HepG2 (cell line): ENCODE results near the gene LIMK2. TPM values are rescaled to one million over a fixed set of nuclear protein-coding genes. Genes with fewer than 3 reads are reported as not detected.
"Not testable (repeated sequence)": the region's sequence is repeated elsewhere in the genome, so short reads cannot be mapped to it uniquely, and the experiment has no call there.

Experiments
- ATAC-seq: fragments of 200-7000 bp; cut with Tn5 transposase; 3 replicates; pipeline ENCODE4 v1.9.1; 2020; ENCODE audit warnings: mild to moderate bottlenecking, moderate library complexity
- BruUV-seq: library from RNA; stranded (reverse); fragments of 400-500 nt; replicated peaks from 2 replicates; lab custom pipeline; 2021; lab: Mats Ljungman, UMichigan
- CTCF ChIA-PET: fragments of 300-600 bp; formaldehyde crosslinking; extraction: SDS; loops from one replicate; lab custom pipeline; 2021; ENCODE audit warnings: low total read pairs, inconsistent platforms, low intra/inter-chr PET ratio; lab: Yijun Ruan, JAX
- POLR2A ChIA-PET: fragments of 350-600 bp; sonication (Branson Sonifier 250); formaldehyde crosslinking; loops from one replicate; lab custom pipeline; 2020; ENCODE audit warnings: antibody characterized with exemption, inconsistent platforms; lab: Yijun Ruan, JAX
- DNase-seq: peaks from one replicate; pipeline ENCODE4 v3.0.0-alpha.2; 2015; ENCODE audit warnings: low spot score
- FAIRE-seq: peaks from 3 replicates; lab custom pipeline; 2011; peaks lifted over from hg19 to GRCh38; lab: Jason Lieb, UNC
- H2AFZ ChIP-seq: one replicate; pipeline ENCODE4 v1.6.1; 2011; ENCODE audit warnings: low read length, inconsistent platforms
- H3K27ac ChIP-seq: fragments of 300-600 bp; 3 replicates; pipeline ENCODE4 v1.8.0; 2011; ENCODE audit warnings: mixed run types, mild to moderate bottlenecking, mixed read lengths, low read length, inconsistent platforms; ENCODE audit not compliant: insufficient read depth; ENCODE audit errors: extremely low read length
- H3K27me3 ChIP-seq, 2 experiments: fragments of 200-600 bp in 1 of 2; 2 replicates in 1 of 2; 3 replicates in 1 of 2; pipeline versions ENCODE4 v1.6.0 to v1.8.0; 2011; ENCODE audit warnings: low read length in 2 of 2, mild to moderate bottlenecking in 2 of 2, moderate library complexity in 2 of 2, inconsistent platforms in 1 of 2; ENCODE audit not compliant: insufficient read depth in 2 of 2, control insufficient read depth in 1 of 2
- H3K36me3 ChIP-seq, 2 experiments: fragments of 200-600 bp in 1 of 2; replicated peaks in 1 of 2; 2 replicates in 1 of 2; 3 replicates in 1 of 2; pipeline versions ENCODE4 v1.5.1 to v1.8.0; 2011; ENCODE audit warnings: low read length in 2 of 2, inconsistent platforms in 1 of 2; ENCODE audit not compliant: insufficient read depth in 2 of 2, control insufficient read depth in 1 of 2
- H3K4me1 ChIP-seq: 2 replicates; pipeline ENCODE4 v1.5.1; 2012; ENCODE audit warnings: low read length, inconsistent platforms; ENCODE audit not compliant: insufficient read depth
- H3K4me2 ChIP-seq: 2 replicates; pipeline ENCODE4 v1.6.0; 2011; ENCODE audit warnings: low read depth, low read length, inconsistent platforms
- H3K4me3 ChIP-seq, 3 experiments: fragments of 200-600 bp in 1 of 3; sonication (generic), shearing (Covaris generic) in 1 of 3; replicated peaks in 1 of 3; 2 replicates each; pipeline ENCODE4 v1.5.1; 2011 to 2016; ENCODE audit warnings: low read length in 3 of 3, inconsistent platforms in 2 of 3, low read depth in 2 of 3, mild to moderate bottlenecking in 2 of 3, control low read depth in 1 of 3, mixed read lengths in 1 of 3; ENCODE audit not compliant: insufficient read depth in 1 of 3
- H3K79me2 ChIP-seq: one replicate; pipeline ENCODE4 v1.6.1; 2011; ENCODE audit warnings: low read length, inconsistent platforms; ENCODE audit not compliant: insufficient read depth
- H3K9ac ChIP-seq: 2 replicates; pipeline ENCODE4 v1.6.0; 2011; ENCODE audit warnings: mild to moderate bottlenecking, low read depth, low read length, inconsistent platforms; ENCODE audit not compliant: insufficient read depth
- H3K9me3 ChIP-seq: 2 replicates; pipeline ENCODE4 v1.5.1; 2012; ENCODE audit warnings: mild to moderate bottlenecking, low read length
- H4K20me1 ChIP-seq: 2 replicates; pipeline ENCODE4 v1.6.0; 2011; ENCODE audit warnings: inconsistent platforms, mild to moderate bottlenecking, low read length, moderate library complexity; ENCODE audit not compliant: insufficient read depth
- ETV6 ChIP-seq: sonication (generic); formaldehyde crosslinking; conservative IDR thresholded peaks from 2 replicates; pipeline ENCODE4 v1.4.0; 2020; ENCODE audit warnings: missing genetic modification reagents
- FLYWCH1 ChIP-seq: sonication (generic); formaldehyde crosslinking; IDR thresholded peaks from 2 replicates; pipeline ENCODE4 v1.8.1; 2023; ENCODE audit warnings: mild to moderate bottlenecking, missing genetic modification reagents
- NAIF1 ChIP-seq: sonication (generic); formaldehyde crosslinking; IDR thresholded peaks from 2 replicates; pipeline ENCODE4 v1.5.0; 2020; ENCODE audit warnings: mild to moderate bottlenecking, missing genetic modification reagents, borderline replicate concordance
- NCOR1 ChIP-seq: fragments of 200-600 bp; sonication (generic); IDR thresholded peaks from 2 replicates; pipeline ENCODE4 v1.7.0; 2017; ENCODE audit warnings: antibody characterized with exemption, low read length, borderline replicate concordance
- RAD21 ChIP-seq: fragments of 450-650 bp; formaldehyde crosslinking; IDR thresholded peaks from 2 replicates; pipeline ENCODE4 v1.5.0; 2020; ENCODE audit warnings: mild to moderate bottlenecking
- SOX5 ChIP-seq: IDR thresholded peaks from 2 replicates; pipeline ENCODE4 v1.6.1; 2016; ENCODE audit warnings: borderline replicate concordance
- TCF7 ChIP-seq: sonication (generic); IDR thresholded peaks from 2 replicates; pipeline ENCODE4 v1.6.1; 2016; ENCODE audit warnings: antibody characterized with exemption, low read depth
- XRCC5 ChIP-seq: fragments of 200-400 bp; formaldehyde crosslinking; optimal IDR thresholded peaks from 2 replicates; pipeline ENCODE3; 2017; ENCODE audit warnings: mild to moderate bottlenecking, low read length
- ZNF230 ChIP-seq: sonication (generic); formaldehyde crosslinking; IDR thresholded peaks from 2 replicates; pipeline ENCODE4 v1.4.0; 2020; ENCODE audit warnings: mild to moderate bottlenecking, missing genetic modification reagents
- ZNF383 ChIP-seq: sonication (generic); formaldehyde crosslinking; IDR thresholded peaks from 2 replicates; pipeline ENCODE4 v1.4.0; 2020; ENCODE audit warnings: missing genetic modification reagents, mild to moderate bottlenecking, borderline replicate concordance
- ZNF430 ChIP-seq: sonication (generic); formaldehyde crosslinking; IDR thresholded peaks from 2 replicates; pipeline ENCODE4 v1.9.0; 2021; ENCODE audit warnings: mild to moderate bottlenecking, missing genetic modification reagents
- ZNF441 ChIP-seq: sonication (generic); formaldehyde crosslinking; IDR thresholded peaks from 2 replicates; pipeline ENCODE4 v1.7.0; 2021; ENCODE audit warnings: missing genetic modification reagents, borderline replicate concordance
- ZNF510 ChIP-seq: sonication (generic); formaldehyde crosslinking; IDR thresholded peaks from 2 replicates; pipeline ENCODE4 v1.4.0; 2020; ENCODE audit warnings: low read depth, mild to moderate bottlenecking, missing genetic modification reagents
- ZNF629 ChIP-seq: sonication (generic); formaldehyde crosslinking; conservative IDR thresholded peaks from 2 replicates; pipeline ENCODE4 v1.5.0; 2020; ENCODE audit warnings: missing genetic modification reagents
- ZNF674 ChIP-seq: sonication (generic); formaldehyde crosslinking; IDR thresholded peaks from 2 replicates; pipeline ENCODE4 v1.5.0; 2020; ENCODE audit warnings: low read depth, mild to moderate bottlenecking, missing genetic modification reagents
- ZSCAN20 ChIP-seq: sonication (generic); formaldehyde crosslinking; IDR thresholded peaks from 2 replicates; pipeline ENCODE4 v1.4.0; 2020; ENCODE audit warnings: missing genetic modification reagents, mild to moderate bottlenecking, borderline replicate concordance
- WGBS: methylation state at CpG from one replicate; pipeline ENCODE4 v1.1.6; 2017; ENCODE audit warnings: low lambda C conversion rate; 5-methylcytosine and 5-hydroxymethylcytosine counted together
- in situ Hi-C: cut with HindIII; loops from 2 replicates; pipeline ENCODE4 v1.10.0; 2017; ENCODE audit warnings: low pct_unique_long_range_greater_than_20kb; ENCODE audit not compliant: extremely low pct_ligation_motif_present
- intact Hi-C: fragments of 100-400 bp; cut with micrococcal nuclease; formaldehyde crosslinking; loops from one replicate; pipeline ENCODE4 v1.10.0; 2022; ENCODE audit not compliant: unreplicated experiment
- polyA plus RNA-seq, 8 experiments: library from polyadenylated mRNA; depleted of rRNA in 3 of 8; stranded (reverse) in 7 of 8; unstranded in 1 of 8; fragments of >200 nt; fragmentation: Illumina TruSeq in 4 of 8; extraction: Trizol in 4 of 8; gene quantifications; 2 replicates each; pipeline versions ENCODE4 v1.2.1 to v1.2.3, GENCODE V29; 2011 to 2016; ENCODE audit warnings: low read depth in 4 of 8, missing spikeins in 1 of 8, mixed read lengths in 1 of 8; ENCODE audit not compliant: insufficient read depth in 1 of 8
- total RNA-seq, 5 experiments: library from RNA; depleted of rRNA; stranded (reverse); fragments of >200 nt; fragmentation: Illumina TruSeq; extraction: Trizol; gene quantifications; 2 replicates each; pipeline ENCODE4 v1.2.3, GENCODE V29; 2016; ENCODE audit warnings: low read depth in 1 of 5
- TF ChIP-seq, protein P1 (sequence below): sonication (generic); formaldehyde crosslinking; IDR thresholded peaks from 2 replicates; pipeline ENCODE4 v1.4.0; 2020; ENCODE audit warnings: mild to moderate bottlenecking, missing genetic modification reagents
- TF ChIP-seq, protein P2 (sequence below): sonication (generic); formaldehyde crosslinking; IDR thresholded peaks from 2 replicates; pipeline ENCODE4 v1.8.1; 2023; ENCODE audit warnings: mild to moderate bottlenecking, moderate library complexity, missing genetic modification reagents
- TF ChIP-seq, protein P3 (sequence below), 2 experiments: fragments of 450-650 bp in 1 of 2; sonication (generic) in 1 of 2; formaldehyde crosslinking; IDR thresholded peaks; 2 replicates each; pipeline versions ENCODE4 v1.5.0 to v1.8.0; 2020 to 2022; ENCODE audit warnings: mild to moderate bottlenecking in 1 of 2, missing genetic modification reagents in 1 of 2

Gene LIMK2
- total and polyA plus RNA-seq, 2 of the 13 experiments (the other 11 are each of a cell fraction or from before 2014, with no cell fraction given) = 20.9 to 29.8 TPM

DNA sequence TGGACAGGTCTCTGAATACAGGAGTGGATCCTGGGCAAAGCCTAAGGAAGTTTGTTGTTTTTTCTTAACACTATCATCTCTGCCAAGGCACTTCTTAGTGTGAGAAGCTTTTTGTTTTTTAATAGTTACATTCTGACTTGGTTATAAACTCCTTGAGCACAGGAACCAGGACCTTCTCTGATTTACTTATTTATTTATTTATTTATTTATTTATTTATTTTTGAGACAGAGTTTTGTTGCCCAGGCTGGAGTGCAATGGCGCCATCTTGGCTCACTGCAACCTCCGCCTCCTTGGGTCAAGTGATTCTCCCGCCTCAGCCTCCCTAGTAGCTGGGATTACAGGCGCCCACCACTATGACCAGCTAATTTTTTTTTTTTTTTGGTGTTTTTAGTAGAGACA is 41.1 kb upstream of the LIMK2 start:
- Histone ChIP-seq H3K79me2 (peaks cover 44% of the 10 kb centered on the region), H3K4me3 (no peak overlapping the region)
- no peak for FAIRE-seq
- in situ Hi-C loops = no loop called here
- POLR2A ChIA-PET = interaction anchor here (1.4 kb wide), 1 partner anchor 11 kb away, joined by 3 read pairs; the partner anchor contains the start of gene RNF185
- TF ChIP-seq ZNF383 (CRISPR knock-in tag) (no peak), ZNF441 (CRISPR knock-in tag) (no peak), ZSCAN20 (CRISPR knock-in tag) (no peak), SOX5 (CRISPR knock-in tag) (no peak), ZNF230 (CRISPR knock-in tag) (no peak), ZNF629 (CRISPR knock-in tag) (no peak), ZNF510 (CRISPR knock-in tag) (no peak), ETV6 (CRISPR knock-in tag) (no peak), FLYWCH1 (no peak), NCOR1 (no peak), RAD21 (no peak), TCF7 (no peak), ZNF430 (CRISPR knock-in tag) (no peak), XRCC5 (no peak), NAIF1 (CRISPR knock-in tag) (no peak), ZNF674 (no peak)
- TF ChIP-seq, protein P1, sequence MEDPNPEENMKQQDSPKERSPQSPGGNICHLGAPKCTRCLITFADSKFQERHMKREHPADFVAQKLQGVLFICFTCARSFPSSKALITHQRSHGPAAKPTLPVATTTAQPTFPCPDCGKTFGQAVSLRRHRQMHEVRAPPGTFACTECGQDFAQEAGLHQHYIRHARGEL (CRISPR knock-in tag) = no peak
- TF ChIP-seq, protein P2, sequence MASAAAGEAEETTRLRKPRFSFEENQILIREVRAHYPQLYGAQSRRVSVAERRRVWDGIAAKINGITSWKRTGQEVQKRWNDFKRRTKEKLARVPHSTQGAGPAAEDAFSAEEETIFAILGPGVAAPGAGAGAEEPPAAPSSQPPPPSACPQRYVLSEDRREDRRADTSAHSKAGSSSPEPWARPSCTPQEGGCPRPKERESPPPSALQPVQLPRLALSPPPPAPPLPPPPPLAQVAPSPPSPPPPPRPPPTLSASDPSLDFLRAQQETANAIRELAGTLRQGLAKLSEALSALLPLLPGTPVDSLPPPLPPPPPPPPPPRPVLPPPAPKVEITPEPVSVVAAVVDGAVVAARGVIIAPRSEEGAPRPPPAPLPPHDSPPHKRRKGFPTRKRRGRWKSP (CRISPR knock-in tag) = no peak
- TF ChIP-seq, protein P3, sequence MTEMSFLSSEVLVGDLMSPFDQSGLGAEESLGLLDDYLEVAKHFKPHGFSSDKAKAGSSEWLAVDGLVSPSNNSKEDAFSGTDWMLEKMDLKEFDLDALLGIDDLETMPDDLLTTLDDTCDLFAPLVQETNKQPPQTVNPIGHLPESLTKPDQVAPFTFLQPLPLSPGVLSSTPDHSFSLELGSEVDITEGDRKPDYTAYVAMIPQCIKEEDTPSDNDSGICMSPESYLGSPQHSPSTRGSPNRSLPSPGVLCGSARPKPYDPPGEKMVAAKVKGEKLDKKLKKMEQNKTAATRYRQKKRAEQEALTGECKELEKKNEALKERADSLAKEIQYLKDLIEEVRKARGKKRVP (CRISPR knock-in tag; IDR thresholded peaks at IDR 0.05) = no peak
- TF ChIP-seq, all 625 proteins: peak for 0
- peaks cover 0 to 7% of the 10 kb centered on the region in 2 experiments; a peak in 1 of 5 replicates for H3K36me3 ChIP-seq
- CTCF ChIA-PET = no interaction called here
- no peak overlapping the region for H3K27ac ChIP-seq
- intact Hi-C loops = no loop called here
- H3K27me3 ChIP-seq = no peaks in the 10 kb centered on the region
- no peak for ATAC-seq
- H4K20me1 ChIP-seq = 0 out of 2 replicates have a peak, but pooled peaks cover 2% of the 10 kb centered on the region
- H3K4me1 ChIP-seq = no peaks in the 10 kb centered on the region
- H2AFZ ChIP-seq = no peak overlapping the region
- no peak overlapping the region for H3K4me2 ChIP-seq
- no peaks in the 10 kb centered on the region for H3K9me3 ChIP-seq
- BruUV-seq = no TSS peak
- H3K9ac ChIP-seq = no peak overlapping the region
- DNase-seq = no peak
- WGBS = 97% methylated on average over 4 of the region's 4 CpGs

DNA sequence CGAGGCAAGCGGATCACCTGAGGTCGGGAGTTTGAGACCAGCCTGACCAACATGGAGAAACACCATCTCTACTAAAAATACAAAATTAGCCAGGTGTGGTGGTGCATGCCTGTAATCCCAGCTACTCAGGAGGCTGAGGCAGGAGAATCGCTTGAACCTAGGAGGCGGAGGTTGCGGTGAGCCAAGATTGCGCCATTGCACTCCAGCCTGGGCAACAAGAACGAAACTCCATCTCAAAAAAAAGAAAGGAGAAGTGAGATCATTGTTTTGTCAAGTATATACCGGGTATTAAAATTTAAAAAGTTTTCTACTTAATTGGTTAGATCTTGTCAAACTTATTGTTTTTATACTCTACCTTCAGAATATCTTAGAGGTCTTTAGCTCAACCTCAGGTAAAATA is 40.4 kb upstream of the LIMK2 start:
- H3K4me1 ChIP-seq, H3K27me3 ChIP-seq, H3K27ac ChIP-seq, in situ Hi-C loops, H3K9me3 ChIP-seq, DNase-seq, H3K4me3 ChIP-seq, H3K9ac ChIP-seq, H3K4me2 ChIP-seq, ATAC-seq, H4K20me1 ChIP-seq, BruUV-seq, H3K36me3 ChIP-seq, POLR2A ChIA-PET, FAIRE-seq, CTCF ChIA-PET, H2AFZ ChIP-seq, intact Hi-C loops: not testable (repeated sequence)
- peaks cover 44% of the 10 kb centered on the region for H3K79me2 ChIP-seq
- 98% methylated on average over 9 of the region's 9 CpGs for WGBS
